Gastroesophageal sphincter (tissue), 4 donors: ENCODE data around the gene BGN. TPM values are rescaled to one million over a fixed set of nuclear protein-coding genes. Genes with fewer than 3 reads are reported as not detected.

Experiments
- ATAC-seq: fragments of 150-250 bp; one replicate; pipeline ENCODE4 v1.9.1; 2016; ENCODE audit warnings: mild to moderate bottlenecking, moderate library complexity
- H3K27ac ChIP-seq, 4 donors: fragments of 200-600 bp; sonication (generic) in 3 of 4; 1 replicate in 3 of 4; 2 replicates in 1 of 4; pipeline ENCODE4 v1.5.1; 2016 to 2019
- H3K27me3 ChIP-seq: fragments of 200-600 bp; sonication (generic); one replicate; pipeline ENCODE4 v1.5.1; 2019
- H3K36me3 ChIP-seq, 2 donors: fragments of 200-600 bp; sonication (generic); one replicate each; pipeline ENCODE4 v1.5.1; 2019; ENCODE audit warnings: control low read depth in 1 of 2
- H3K4me1 ChIP-seq, 3 donors: fragments of 200-600 bp; sonication (generic); 1 replicate in 2 of 3; 2 replicates in 1 of 3; pipeline ENCODE4 v1.5.1; 2016 to 2019; ENCODE audit warnings: control low read depth in 2 of 3
- H3K4me3 ChIP-seq, 2 donors: fragments of 200-600 bp; sonication (generic); one replicate each; pipeline ENCODE4 v1.5.1; 2019; ENCODE audit warnings: mild to moderate bottlenecking in 1 of 2, moderate library complexity in 1 of 2
- H3K9me3 ChIP-seq, 3 donors: fragments of 200-600 bp; sonication (generic); one replicate each; pipeline ENCODE4 v1.5.1; 2017 to 2019; ENCODE audit warnings: control low read depth in 2 of 3
- EP300 ChIP-seq: sonication (generic); formaldehyde crosslinking; IDR thresholded peaks from one replicate; pipeline ENCODE4 v1.6.1; 2017; ENCODE audit warnings: antibody characterized with exemption, mild to moderate bottlenecking
- POLR2A ChIP-seq, 2 donors: fragments of 450-650 bp; IDR thresholded peaks; one replicate each; pipeline ENCODE4 v1.6.1; 2017; ENCODE audit warnings: antibody characterized with exemption in 2 of 2, mild to moderate bottlenecking in 2 of 2, moderate library complexity in 1 of 2
- POLR2AphosphoS5 ChIP-seq: sonication (generic); formaldehyde crosslinking; IDR thresholded peaks from one replicate; pipeline ENCODE4 v1.6.1; 2017; ENCODE audit warnings: antibody characterized with exemption
- WGBS, 2 donors: methylation state at CpG; one replicate each; pipeline ENCODE4 v1.1.5; 2018; ENCODE audit warnings: low coverage in 1 of 2; 5-methylcytosine and 5-hydroxymethylcytosine counted together
- total RNA-seq, 4 donors: library from RNA; depleted of rRNA; stranded (reverse); fragments of >200 nt; gene quantifications; one replicate each; pipeline ENCODE4 v1.1.0, GENCODE V29; 2016
- TF ChIP-seq, protein P1 (sequence below), 4 experiments: fragments of 200-600 bp in 2 of 4; fragments of 450-650 bp in 2 of 4; sonication (generic) in 1 of 4; IDR thresholded peaks; one replicate each; pipeline ENCODE4 v1.5.1; 2017 to 2019; ENCODE audit warnings: antibody characterized with exemption in 4 of 4, mild to moderate bottlenecking in 2 of 4, moderate library complexity in 2 of 4

Gene BGN
- total RNA-seq, 4 donors from 2014 or later, result 10.4 to 49.4 (median 16.5) TPM

DNA sequence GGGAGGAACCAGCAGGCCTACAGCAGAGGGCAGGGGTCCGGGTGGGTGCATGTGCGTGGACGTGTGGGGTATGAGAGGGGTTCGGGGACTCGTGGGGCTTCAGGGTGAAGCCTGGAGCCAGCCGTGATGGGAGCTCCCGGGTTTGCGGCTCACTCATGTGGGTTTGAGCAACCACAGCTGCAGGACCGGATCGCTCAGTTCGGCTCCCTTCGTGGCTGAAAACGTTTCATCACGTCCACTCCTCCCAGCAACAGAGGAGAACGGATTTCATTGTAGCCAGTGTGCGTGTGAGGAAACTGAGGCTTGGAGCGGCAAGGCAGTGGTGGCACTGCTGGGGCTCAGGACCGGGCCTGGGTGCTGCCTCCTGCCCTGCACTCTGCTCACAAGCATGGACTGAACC, 10.6 kb downstream of the BGN start:
- Histone ChIP-seq H3K9me3 (no peaks in the 10 kb centered on the region), H3K4me3 (no peak overlapping the region), H3K27me3 (no peaks in the 10 kb centered on the region), H3K36me3 (no peaks in the 10 kb centered on the region), H3K27ac (no peak overlapping the region), H3K4me1 (peaks cover 0 to 13% (median 0%) of the 10 kb centered on the region in 3 donors)
- TF ChIP-seq, protein P1, sequence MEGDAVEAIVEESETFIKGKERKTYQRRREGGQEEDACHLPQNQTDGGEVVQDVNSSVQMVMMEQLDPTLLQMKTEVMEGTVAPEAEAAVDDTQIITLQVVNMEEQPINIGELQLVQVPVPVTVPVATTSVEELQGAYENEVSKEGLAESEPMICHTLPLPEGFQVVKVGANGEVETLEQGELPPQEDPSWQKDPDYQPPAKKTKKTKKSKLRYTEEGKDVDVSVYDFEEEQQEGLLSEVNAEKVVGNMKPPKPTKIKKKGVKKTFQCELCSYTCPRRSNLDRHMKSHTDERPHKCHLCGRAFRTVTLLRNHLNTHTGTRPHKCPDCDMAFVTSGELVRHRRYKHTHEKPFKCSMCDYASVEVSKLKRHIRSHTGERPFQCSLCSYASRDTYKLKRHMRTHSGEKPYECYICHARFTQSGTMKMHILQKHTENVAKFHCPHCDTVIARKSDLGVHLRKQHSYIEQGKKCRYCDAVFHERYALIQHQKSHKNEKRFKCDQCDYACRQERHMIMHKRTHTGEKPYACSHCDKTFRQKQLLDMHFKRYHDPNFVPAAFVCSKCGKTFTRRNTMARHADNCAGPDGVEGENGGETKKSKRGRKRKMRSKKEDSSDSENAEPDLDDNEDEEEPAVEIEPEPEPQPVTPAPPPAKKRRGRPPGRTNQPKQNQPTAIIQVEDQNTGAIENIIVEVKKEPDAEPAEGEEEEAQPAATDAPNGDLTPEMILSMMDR (IDR thresholded peaks at IDR 0.05), result no peak
- TF ChIP-seq POLR2AphosphoS5 (no peak), POLR2A (IDR thresholded peaks at IDR 0.05) (no peak), EP300 (no peak)
- no peak for ATAC-seq
- 17% methylated on average over 1 of the region's 18 CpGs; no CpG with 5 or more reads in 1 of the 2 donors for WGBS, 2 donors

DNA sequence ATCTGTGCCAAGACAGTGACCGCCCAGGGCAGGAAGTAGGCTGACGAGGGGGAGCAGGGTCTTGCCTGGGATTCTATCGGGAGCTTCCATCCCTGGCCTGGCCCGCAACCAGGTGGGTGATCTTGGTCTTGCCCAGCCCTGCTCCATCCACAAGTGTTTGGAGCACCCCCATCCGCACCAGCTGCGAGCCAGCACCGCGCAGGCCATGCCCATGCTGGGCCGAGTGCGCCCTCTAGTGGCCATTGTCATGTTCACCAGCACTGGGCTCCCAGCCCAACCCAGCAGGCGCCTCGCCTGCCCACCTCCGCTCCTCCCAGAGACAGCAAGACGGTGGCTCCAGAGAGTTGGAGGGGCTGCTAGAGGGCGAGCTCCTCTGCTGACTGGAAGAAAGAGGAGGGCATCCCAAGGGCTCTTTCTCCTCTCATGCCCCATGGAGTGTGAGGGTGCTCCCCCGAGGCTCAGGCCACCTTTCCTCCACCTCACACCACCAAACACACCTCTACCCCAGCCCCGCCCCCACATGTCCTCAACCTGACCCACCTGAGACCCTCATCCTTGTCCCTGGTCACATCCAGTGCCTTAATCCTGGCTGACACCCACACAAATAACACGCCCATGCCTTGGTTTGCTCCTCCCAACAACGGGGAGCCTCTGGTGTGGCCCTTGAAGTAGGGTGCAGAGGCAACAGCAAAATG, 12.9 kb downstream of the BGN start:
- TF ChIP-seq POLR2AphosphoS5 (peak; percentile 39), EP300 (no peak)
- TF ChIP-seq, protein P1 (IDR thresholded peaks at IDR 0.05), result peak in 3 of 4 experiments; percentile 85 to 90 (median 89)
- Histone ChIP-seq H3K36me3 (no peaks in the 10 kb centered on the region), H3K9me3 (no peaks in the 10 kb centered on the region), H3K27me3 (no peaks in the 10 kb centered on the region), H3K4me3 (no peak overlapping the region), H3K4me1 (peaks cover 0 to 9% (median 0%) of the 10 kb centered on the region in 3 donors), H3K27ac (no peak overlapping the region)
- WGBS, 2 donors, result 16% methylated on average over 5 of the region's 19 CpGs; no CpG with 5 or more reads in 1 of the 2 donors
- ATAC-seq, result peak; percentile 85

DNA sequence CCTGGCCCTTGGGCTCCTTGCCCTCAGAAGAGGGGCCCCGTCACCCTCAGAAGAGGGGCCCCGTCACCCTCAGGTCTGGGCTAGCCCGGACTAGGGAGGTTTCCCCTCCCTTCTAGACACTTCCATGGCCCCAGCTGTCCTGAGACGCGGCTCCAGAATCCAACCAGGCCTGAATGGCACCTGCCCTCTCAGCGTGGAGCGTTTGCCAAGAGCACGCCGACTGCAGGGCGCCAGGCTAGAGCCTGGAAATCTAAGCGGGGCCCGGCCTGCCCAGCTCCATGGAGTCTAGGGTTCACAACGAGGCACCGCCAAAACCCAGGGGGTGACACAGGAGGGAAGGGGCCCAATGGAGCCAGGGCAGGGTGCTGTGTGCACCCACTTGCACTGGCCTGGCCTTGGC, 14.8 kb downstream of the BGN start:
- no peak overlapping the region for H3K27ac ChIP-seq
- ATAC-seq, result no peak
- WGBS, 2 donors, result no CpG with 5 or more reads among the region's 14 CpGs
- TF ChIP-seq POLR2A (IDR thresholded peaks at IDR 0.05) (no peak), EP300 (no peak), POLR2AphosphoS5 (no peak)
- TF ChIP-seq, protein P1 (IDR thresholded peaks at IDR 0.05), result no peak
- no peaks in the 10 kb centered on the region for H3K27me3 ChIP-seq
- no peaks in the 10 kb centered on the region for H3K9me3 ChIP-seq
- H3K4me1 ChIP-seq, result peaks cover 0 to 9% (median 0%) of the 10 kb centered on the region in 3 donors
- no peak overlapping the region for H3K4me3 ChIP-seq
- no peaks in the 10 kb centered on the region for H3K36me3 ChIP-seq

DNA sequence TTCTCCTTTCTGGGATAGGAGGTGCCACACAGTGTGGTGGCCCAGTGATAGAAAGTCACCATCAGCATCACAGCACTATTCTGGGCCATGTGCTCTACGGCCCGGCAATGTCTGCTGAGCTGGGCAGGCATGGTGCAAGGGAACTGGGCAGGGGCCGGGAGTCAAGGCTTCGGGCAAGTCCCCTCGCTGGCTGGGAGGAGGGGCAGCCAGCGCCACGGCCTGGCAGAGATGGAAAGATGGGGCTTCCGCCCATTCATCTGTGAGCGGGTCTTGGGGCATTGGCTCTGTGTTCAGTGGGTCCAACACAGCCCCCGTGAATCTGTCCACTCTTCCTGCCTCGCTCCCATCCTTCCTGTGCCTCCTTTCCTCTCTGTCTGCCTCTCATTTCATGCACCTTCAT, 15.6 kb downstream of the BGN start:
- Histone ChIP-seq H3K9me3 (no peaks in the 10 kb centered on the region), H3K27ac (no peak overlapping the region), H3K4me3 (no peak overlapping the region), H3K4me1 (peaks cover 0 to 9% (median 0%) of the 10 kb centered on the region in 3 donors), H3K27me3 (no peaks in the 10 kb centered on the region), H3K36me3 (no peaks in the 10 kb centered on the region)
- no peak for ATAC-seq
- WGBS, 2 donors, result 48% methylated on average over 3 of the region's 11 CpGs; no CpG with 5 or more reads in 1 of the 2 donors
- TF ChIP-seq POLR2AphosphoS5 (no peak), EP300 (no peak), POLR2A (IDR thresholded peaks at IDR 0.05) (no peak)
- TF ChIP-seq, protein P1 (IDR thresholded peaks at IDR 0.05), result no peak
